ENCODE results near the gene GDF3.
"Not testable (repeated sequence)": the region's sequence is repeated elsewhere in the genome, so short reads cannot be mapped to it uniquely, and the experiment has no call there.

Gene GDF3

GRCh38 chr12:7695566-7696197, at the start of gene GDF3:
Gene GDF3, minus strand, starts transcription at chr12:7695775. Its CDS starts 47 bp downstream, at chr12:7695728.
- DNase-seq, result no peak

- DNase-seq, result no peak
These were observed 37.4 kb upstream of the GDF3 start for GRCh38 chr12:7732993-7733392.

GRCh38 chr12:7731486-7731885, 35.9 kb upstream of the GDF3 start:
- no peak for DNase-seq

GRCh38 chr12:7730984-7731383, 35.4 kb upstream of the GDF3 start:
- not testable (repeated sequence) for DNase-seq

- DNase-seq, result no peak
These were observed 34.2 kb upstream of the GDF3 start for GRCh38 chr12:7729746-7730145.

GRCh38 chr12:7723926-7724325, 28.4 kb upstream of the GDF3 start:
- no peak for DNase-seq

GRCh38 chr12:7719946-7720730, 24.6 kb upstream of the GDF3 start:
- no peak for DNase-seq

- peak in 1 of 2 experiments; percentile 11 for DNase-seq
These were observed 20.8 kb upstream of the GDF3 start for GRCh38 chr12:7716381-7716780.

GRCh38 chr12:7712841-7713442, 17.4 kb upstream of the GDF3 start:
- DNase-seq, result no peak

GRCh38 chr12:7711133-7711532, 15.6 kb upstream of the GDF3 start, which contains the start of gene DPPA3:
Gene DPPA3, plus strand, starts transcription at chr12:7711433. Its CDS starts 138 bp downstream, at chr12:7711571.
- no peak for DNase-seq

GRCh38 chr12:7709969-7710675, 14.5 kb upstream of the GDF3 start:
- DNase-seq, result no peak

- DNase-seq, result no peak
These were observed 10.3 kb upstream of the GDF3 start for GRCh38 chr12:7705846-7706245.

GRCh38 chr12:7695237-7695560, 376 bp downstream of the GDF3 start:
- DNase-seq, result no peak

GRCh38 chr12:7694556-7695236, 879 bp downstream of the GDF3 start:
- DNase-seq, result no peak

GRCh38 chr12:7693793-7694192, 1.8 kb downstream of the GDF3 start:
- DNase-seq, result no peak

- no peak for DNase-seq
These were observed 14.0 kb downstream of the GDF3 start for GRCh38 chr12:7681535-7681934.

GRCh38 chr12:7679251-7680045, 16.1 kb downstream of the GDF3 start:
- no peak for DNase-seq

- DNase-seq, result no peak
These were observed 16.8 kb downstream of the GDF3 start for GRCh38 chr12:7678744-7679143.

GRCh38 chr12:7677432-7677888, 18.1 kb downstream of the GDF3 start:
- DNase-seq, result peak in 1 of 2 experiments; percentile 43

- not testable (repeated sequence) for DNase-seq
These were observed 20.1 kb downstream of the GDF3 start for GRCh38 chr12:7675455-7675854.

GRCh38 chr12:7668171-7668570, 27.4 kb downstream of the GDF3 start:
- no peak for DNase-seq

- no peak for DNase-seq
These were observed 28.4 kb downstream of the GDF3 start for GRCh38 chr12:7667125-7667524.

All from NCI-H1930 (cell line).